HG02852 (cell line): ENCODE measurements around the gene AQP4.

Experiments used
- ATAC-seq: cut with Tn5 transposase; IDR thresholded peaks from one replicate; pipeline ENCODE4 v1.9.1; 2021; ENCODE audit warnings: mild to moderate bottlenecking, moderate library complexity; ENCODE audit not compliant: unreplicated experiment

AQP4 gene

GRCh38 chr18:26865557-26865956 lies at the start of gene AQP4:
Gene AQP4, minus strand, starts transcription at chr18:26865707. Its CDS starts 18 bp downstream, at chr18:26865689.
- ATAC-seq, result no peak

GRCh38 chr18:26911840-26912239 lies 46.3 kb upstream of the AQP4 start:
- no peak for ATAC-seq

- ATAC-seq, result no peak
Observed at GRCh38 chr18:26909599-26910290, 44.2 kb upstream of the AQP4 start.

GRCh38 chr18:26908906-26909305 lies 43.4 kb upstream of the AQP4 start:
- ATAC-seq, result no peak

GRCh38 chr18:26902291-26902690 lies 36.8 kb upstream of the AQP4 start:
- ATAC-seq, result no peak

GRCh38 chr18:26901020-26901419 lies 35.5 kb upstream of the AQP4 start:
- no peak for ATAC-seq

GRCh38 chr18:26894426-26894825 lies 28.9 kb upstream of the AQP4 start:
- no peak for ATAC-seq

- no peak for ATAC-seq
Observed at GRCh38 chr18:26893996-26894395, 28.5 kb upstream of the AQP4 start.

GRCh38 chr18:26888259-26888658 lies 22.8 kb upstream of the AQP4 start:
- no peak for ATAC-seq

- ATAC-seq, result no peak
Observed at GRCh38 chr18:26875040-26875654, 9.6 kb upstream of the AQP4 start.

GRCh38 chr18:26874283-26874682 lies 8.8 kb upstream of the AQP4 start:
- ATAC-seq, result no peak

- no peak for ATAC-seq
Observed at GRCh38 chr18:26869640-26870039, 4.1 kb upstream of the AQP4 start.

- no peak for ATAC-seq
Observed at GRCh38 chr18:26868968-26869586, 3.6 kb upstream of the AQP4 start.

- no peak for ATAC-seq
Observed at GRCh38 chr18:26867471-26867870, 2.0 kb upstream of the AQP4 start.

- peak; percentile 38 for ATAC-seq
Observed at GRCh38 chr18:26864658-26865057, 849 bp downstream of the AQP4 start.

- ATAC-seq, result peak; percentile 27
Observed at GRCh38 chr18:26863921-26864497, 1.5 kb downstream of the AQP4 start.

GRCh38 chr18:26863122-26863879 lies 2.2 kb downstream of the AQP4 start:
- no peak for ATAC-seq

GRCh38 chr18:26862084-26862483 lies 3.4 kb downstream of the AQP4 start:
- ATAC-seq, result no peak

- no peak for ATAC-seq
Observed at GRCh38 chr18:26854292-26854881, 11.1 kb downstream of the AQP4 start.

- ATAC-seq, result no peak
Observed at GRCh38 chr18:26853401-26853800, 12.1 kb downstream of the AQP4 start.

GRCh38 chr18:26843760-26844159 lies 21.7 kb downstream of the AQP4 start:
- no peak for ATAC-seq
